ENCODE results near the gene RPGR. TPM values are rescaled to one million over a fixed set of nuclear protein-coding genes. Genes with fewer than 3 reads are reported as not detected.

Gene RPGR
- total RNA-seq, 1 experiment from 2014 or later, result 10.4 TPM

GRCh38 chrX:38374431-38374830 lies 47.1 kb upstream of the RPGR start:
- CTCF ChIA-PET, result no interaction called here
- H2AFZ ChIP-seq (ENCODE audit: low read depth, low read length, poor library complexity, severe bottlenecking), result no peak overlapping the region
- ATAC-seq (no peak), DNase-seq (ENCODE audit: low read depth, low spot score) (no peak)
- no peak overlapping the region for H3K27ac ChIP-seq (ENCODE audit: low read depth, low read length)
- RAD21 ChIA-PET (ENCODE audit: low non-redundant PET in 1 of 2, low total read pairs in 2 of 2, uncharacterized antibody in 2 of 2, unreplicated experiment in 2 of 2), result no interaction called here
- no peaks in the 10 kb centered on the region for H3K4me1 ChIP-seq (ENCODE audit: control insufficient read depth in 1 of 2, insufficient read depth in 2 of 2, low read length in 2 of 2)
- no TSS peak for BruUV-seq (replicated peaks)
- no peaks in the 10 kb centered on the region; the same call in 1 of the 2 replicates for H3K27me3 ChIP-seq (ENCODE audit: insufficient read depth, low read length)
- no peak overlapping the region for H3K9ac ChIP-seq (ENCODE audit: low read length)
- H3K4me2 ChIP-seq (ENCODE audit: low read length), result no peak overlapping the region
- H4K20me1 ChIP-seq (ENCODE audit: insufficient read depth), result no peaks in the 10 kb centered on the region
- intact Hi-C loops (cut with micrococcal nuclease), result no loop called here
- no peak overlapping the region for H3K4me3 ChIP-seq (replicated peaks in 1 of 2; ENCODE audit: low read depth in 1 of 2, low read length in 2 of 2)
- POLR2A ChIA-PET, result no interaction called here
- TF ChIP-seq JUND (IDR thresholded peaks at IDR 0.05) (no peak), REST (IDR thresholded peaks at IDR 0.05; ENCODE audit: low read depth) (no peak), YY1 (IDR thresholded peaks at IDR 0.05; ENCODE audit: extremely low read depth, insufficient replicate concordance, low read depth, low read length) (no peak), RAD21 (IDR thresholded peaks at IDR 0.05; ENCODE audit: low read depth) (no peak), CTCF (IDR thresholded peaks at IDR 0.05 in 2 of 3, conservative IDR thresholded peaks at IDR 0.05 in 1 of 3; ENCODE audit: borderline replicate concordance in 1 of 3, insufficient read depth in 1 of 3, low read depth in 2 of 3, low read length in 2 of 3) (no peak), EGR1 (IDR thresholded peaks at IDR 0.05; ENCODE audit: low read depth) (no peak), POLR2AphosphoS5 (IDR thresholded peaks at IDR 0.05; ENCODE audit: low read depth, low read length) (no peak), CBX3 (IDR thresholded peaks at IDR 0.05; ENCODE audit: low read depth) (no peak), ZBTB33 (IDR thresholded peaks at IDR 0.05; ENCODE audit: extremely low read depth, insufficient replicate concordance, low read length) (no peak), TCF7L2 (IDR thresholded peaks at IDR 0.05; ENCODE audit: borderline replicate concordance, extremely low read depth, insufficient read depth, insufficient read length) (no peak), CEBPB (IDR thresholded peaks at IDR 0.05; ENCODE audit: low read depth) (no peak), ATF3 (IDR thresholded peaks at IDR 0.05) (no peak), ELF1 (IDR thresholded peaks at IDR 0.05; ENCODE audit: borderline replicate concordance, low read depth) (no peak), SP1 (IDR thresholded peaks at IDR 0.05; ENCODE audit: low read depth) (no peak), EZH2phosphoT487 (IDR thresholded peaks at IDR 0.05; ENCODE audit: borderline replicate concordance) (no peak), ZNF274 (IDR thresholded peaks at IDR 0.05; ENCODE audit: low read depth, low read length) (no peak), POLR2A (IDR thresholded peaks at IDR 0.05; ENCODE audit: borderline replicate concordance, extremely low read depth, insufficient read depth, insufficient read length) (no peak), MAX (IDR thresholded peaks at IDR 0.05) (no peak), FOSL1 (IDR thresholded peaks at IDR 0.05; ENCODE audit: low read depth) (no peak), SIN3A (IDR thresholded peaks at IDR 0.05; ENCODE audit: low read depth) (no peak)
- no peaks in the 10 kb centered on the region for H3K79me2 ChIP-seq (ENCODE audit: insufficient read depth, low read length)
- H3K9me2 ChIP-seq (ENCODE audit: insufficient read depth), result no peaks in the 10 kb centered on the region
- no peaks in the 10 kb centered on the region for H3K36me3 ChIP-seq (ENCODE audit: control insufficient read depth in 1 of 2, insufficient read depth in 2 of 2, low read length in 2 of 2)
- H3K9me3 ChIP-seq (ENCODE audit: control insufficient read depth in 1 of 2, insufficient read depth in 1 of 2, low read depth in 1 of 2, low read length in 2 of 2), result no peaks in the 10 kb centered on the region
